ENCODE results near the gene SEPTIN10. TPM values are rescaled to one million over a fixed set of nuclear protein-coding genes. Genes with fewer than 3 reads are reported as not detected.

SEPTIN10 gene
- total RNA-seq, 1 donor from 2014 or later = 83.7 TPM

DNA sequence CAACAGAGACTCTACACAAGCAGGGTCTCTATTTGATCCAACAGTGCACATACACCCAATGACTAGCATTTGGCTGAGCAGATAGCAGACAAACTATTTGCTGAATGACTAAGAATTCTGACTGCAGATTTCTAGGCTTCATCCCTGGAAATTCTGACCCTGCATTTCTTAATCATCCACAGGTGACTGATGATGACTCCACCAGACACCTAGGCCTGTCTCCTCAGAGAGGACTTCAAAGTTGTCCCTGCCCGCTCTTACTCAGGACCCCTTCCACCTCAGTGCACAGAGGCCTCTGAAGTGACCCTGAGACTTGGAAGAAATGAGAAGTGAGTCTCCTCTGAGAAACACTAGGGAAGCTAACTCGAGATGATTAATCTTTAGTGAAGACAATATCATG, 51.3 kb downstream of the SEPTIN10 start:
- no peaks in the 10 kb centered on the region for H3K9me3 ChIP-seq
- no peak overlapping the region for H3K27ac ChIP-seq
- H3K36me3 ChIP-seq = peaks cover 51% of the 10 kb centered on the region
- no peaks in the 10 kb centered on the region for H3K4me1 ChIP-seq
- H3K4me3 ChIP-seq = no peak overlapping the region
- TF ChIP-seq, protein P1, sequence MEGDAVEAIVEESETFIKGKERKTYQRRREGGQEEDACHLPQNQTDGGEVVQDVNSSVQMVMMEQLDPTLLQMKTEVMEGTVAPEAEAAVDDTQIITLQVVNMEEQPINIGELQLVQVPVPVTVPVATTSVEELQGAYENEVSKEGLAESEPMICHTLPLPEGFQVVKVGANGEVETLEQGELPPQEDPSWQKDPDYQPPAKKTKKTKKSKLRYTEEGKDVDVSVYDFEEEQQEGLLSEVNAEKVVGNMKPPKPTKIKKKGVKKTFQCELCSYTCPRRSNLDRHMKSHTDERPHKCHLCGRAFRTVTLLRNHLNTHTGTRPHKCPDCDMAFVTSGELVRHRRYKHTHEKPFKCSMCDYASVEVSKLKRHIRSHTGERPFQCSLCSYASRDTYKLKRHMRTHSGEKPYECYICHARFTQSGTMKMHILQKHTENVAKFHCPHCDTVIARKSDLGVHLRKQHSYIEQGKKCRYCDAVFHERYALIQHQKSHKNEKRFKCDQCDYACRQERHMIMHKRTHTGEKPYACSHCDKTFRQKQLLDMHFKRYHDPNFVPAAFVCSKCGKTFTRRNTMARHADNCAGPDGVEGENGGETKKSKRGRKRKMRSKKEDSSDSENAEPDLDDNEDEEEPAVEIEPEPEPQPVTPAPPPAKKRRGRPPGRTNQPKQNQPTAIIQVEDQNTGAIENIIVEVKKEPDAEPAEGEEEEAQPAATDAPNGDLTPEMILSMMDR (IDR thresholded peaks at IDR 0.05) = no peak
- ATAC-seq (no peak), DNase-seq (no peak)
- H3K27me3 ChIP-seq = no peaks in the 10 kb centered on the region
- intact Hi-C loops (cut with DNase I) = no loop called here

DNA sequence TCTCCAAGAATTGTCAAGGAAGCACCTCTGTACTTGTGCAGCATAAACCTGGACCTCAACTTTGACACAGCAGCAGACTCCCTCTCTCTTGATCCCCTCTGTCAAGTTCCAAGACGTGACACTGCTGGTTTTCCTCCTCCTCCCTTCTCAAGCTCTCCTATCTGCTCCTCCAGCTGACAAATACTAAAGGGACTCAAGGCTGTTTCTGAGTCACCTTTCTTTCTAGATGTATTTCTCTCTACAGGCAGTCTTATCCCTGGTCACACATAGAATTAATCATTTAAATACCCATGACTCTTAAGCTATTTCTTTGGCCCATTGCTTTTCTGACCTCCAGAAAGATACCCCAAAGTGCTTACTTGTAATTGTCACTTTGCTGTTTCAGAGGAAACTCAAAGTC, 53.5 kb downstream of the SEPTIN10 start:
- intact Hi-C loops (cut with DNase I) = no loop called here
- no peak overlapping the region for H3K4me3 ChIP-seq
- ATAC-seq (no peak), DNase-seq (no peak)
- H3K36me3 ChIP-seq = peaks cover 32% of the 10 kb centered on the region
- no peaks in the 10 kb centered on the region for H3K4me1 ChIP-seq
- H3K27me3 ChIP-seq = no peaks in the 10 kb centered on the region
- TF ChIP-seq, protein P1 (IDR thresholded peaks at IDR 0.05) = no peak
- H3K27ac ChIP-seq = no peak overlapping the region
- no peaks in the 10 kb centered on the region for H3K9me3 ChIP-seq

DNA sequence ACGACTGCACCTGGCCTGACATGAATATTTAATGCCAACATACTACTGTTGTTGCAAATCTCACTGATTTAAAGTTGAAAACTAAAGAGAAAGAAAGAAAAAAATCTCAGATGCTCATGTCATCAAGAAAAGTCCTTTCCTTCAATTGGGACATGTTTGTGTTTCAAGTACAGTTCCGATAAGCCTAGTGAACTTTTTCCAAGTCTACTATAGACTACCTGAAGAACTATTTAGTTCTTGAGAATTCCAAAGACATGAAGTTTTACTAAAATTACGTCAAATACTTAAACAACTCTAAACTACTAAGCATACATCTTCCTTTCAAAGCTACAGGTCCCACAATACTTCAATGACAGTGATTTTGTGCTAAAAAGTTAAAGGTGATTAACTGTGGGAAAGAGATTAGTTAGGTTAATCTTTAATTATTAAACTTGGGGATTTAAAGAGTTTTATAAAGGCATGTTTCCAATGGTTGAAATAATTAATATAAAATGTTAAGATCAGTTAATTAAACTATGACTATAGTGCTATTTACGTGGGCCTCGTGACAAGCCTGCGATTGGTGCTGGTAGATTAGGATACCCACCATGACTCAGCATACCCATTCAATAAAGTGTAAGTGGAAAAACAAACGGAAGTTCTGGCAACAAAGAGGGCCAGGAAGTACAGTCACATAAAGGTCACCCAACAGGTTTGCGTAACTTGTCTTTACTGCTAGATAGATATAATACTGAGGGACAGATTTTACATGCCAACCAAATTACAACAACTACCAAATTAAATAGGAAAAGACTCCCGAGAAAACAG, 55.5 kb downstream of the SEPTIN10 start:
- ATAC-seq (peak; percentile 88), DNase-seq (no peak)
- intact Hi-C loops (cut with DNase I) = no loop called here
- no peaks in the 10 kb centered on the region for H3K4me1 ChIP-seq
- H3K36me3 ChIP-seq = peaks cover 13% of the 10 kb centered on the region
- TF ChIP-seq, protein P1 (IDR thresholded peaks at IDR 0.05) = no peak
- peak overlapping the region; percentile 2 for H3K27ac ChIP-seq
- no peaks in the 10 kb centered on the region for H3K9me3 ChIP-seq
- no peak overlapping the region for H3K4me3 ChIP-seq
- H3K27me3 ChIP-seq = no peaks in the 10 kb centered on the region

DNA sequence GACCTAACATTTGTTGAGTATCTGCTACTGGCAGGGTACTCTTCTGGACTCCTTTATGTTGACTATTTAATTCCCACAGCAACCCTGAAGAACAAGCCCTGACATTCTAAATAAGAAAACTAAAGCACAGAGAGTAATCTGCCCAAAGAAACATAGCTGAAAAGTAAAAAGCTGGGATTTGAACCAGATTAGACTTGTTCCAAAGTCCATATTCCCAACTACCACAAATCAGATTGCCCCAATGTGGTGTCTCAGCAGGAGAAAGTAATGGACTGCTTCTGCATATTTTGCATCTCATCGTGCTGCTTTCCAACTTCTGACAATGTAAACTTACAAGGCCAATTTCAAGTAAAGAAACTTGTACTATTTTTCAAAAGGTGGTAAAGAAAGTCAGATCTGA, 56.5 kb downstream of the SEPTIN10 start:
- H3K4me3 ChIP-seq = no peak overlapping the region
- TF ChIP-seq, protein P1 (IDR thresholded peaks at IDR 0.05) = no peak
- DNase-seq (no peak), ATAC-seq (no peak)
- no peaks in the 10 kb centered on the region for H3K9me3 ChIP-seq
- H3K27ac ChIP-seq = no peak overlapping the region
- peaks cover 8% of the 10 kb centered on the region for H3K36me3 ChIP-seq
- no peaks in the 10 kb centered on the region for H3K4me1 ChIP-seq
- H3K27me3 ChIP-seq = no peaks in the 10 kb centered on the region
- intact Hi-C loops (cut with DNase I) = no loop called here

DNA sequence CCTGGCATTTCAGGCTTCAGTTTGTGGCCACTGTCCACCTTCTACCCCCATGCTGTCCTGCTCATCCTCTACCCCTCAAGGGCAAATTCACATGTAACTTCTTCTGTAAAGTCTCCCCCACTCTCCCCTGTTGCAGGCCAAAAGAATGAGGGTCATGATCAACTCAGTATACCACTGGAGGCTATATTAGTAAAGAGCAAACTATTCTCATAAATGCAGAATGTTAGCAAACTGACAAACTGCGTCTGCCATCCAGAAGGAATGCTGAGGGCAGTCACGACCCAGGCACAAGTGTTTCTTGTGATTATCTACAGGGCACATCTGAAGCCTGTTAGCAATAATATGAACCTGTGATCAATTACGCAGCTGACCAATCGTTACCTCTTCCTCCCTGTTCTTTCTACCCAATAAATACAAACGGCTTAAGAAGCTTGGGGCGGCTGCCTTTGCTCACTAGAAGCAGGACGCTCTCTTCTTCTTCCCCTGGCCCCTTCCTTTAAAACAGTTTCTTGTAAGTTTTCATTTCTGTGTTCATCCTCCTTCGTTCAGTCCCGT, 58.3 kb downstream of the SEPTIN10 start:
- Histone ChIP-seq H3K4me3 (no peak overlapping the region), H3K27ac (no peak overlapping the region), H3K27me3 (no peaks in the 10 kb centered on the region), H3K36me3 (peaks cover 6% of the 10 kb centered on the region), H3K9me3 (no peaks in the 10 kb centered on the region), H3K4me1 (no peaks in the 10 kb centered on the region)
- TF ChIP-seq, protein P1 (IDR thresholded peaks at IDR 0.05) = no peak
- ATAC-seq (no peak), DNase-seq (no peak)
- intact Hi-C loops (cut with DNase I) = no loop called here
